ENCODE results near the gene UCK1.

- TF ChIP-seq, protein P1, sequence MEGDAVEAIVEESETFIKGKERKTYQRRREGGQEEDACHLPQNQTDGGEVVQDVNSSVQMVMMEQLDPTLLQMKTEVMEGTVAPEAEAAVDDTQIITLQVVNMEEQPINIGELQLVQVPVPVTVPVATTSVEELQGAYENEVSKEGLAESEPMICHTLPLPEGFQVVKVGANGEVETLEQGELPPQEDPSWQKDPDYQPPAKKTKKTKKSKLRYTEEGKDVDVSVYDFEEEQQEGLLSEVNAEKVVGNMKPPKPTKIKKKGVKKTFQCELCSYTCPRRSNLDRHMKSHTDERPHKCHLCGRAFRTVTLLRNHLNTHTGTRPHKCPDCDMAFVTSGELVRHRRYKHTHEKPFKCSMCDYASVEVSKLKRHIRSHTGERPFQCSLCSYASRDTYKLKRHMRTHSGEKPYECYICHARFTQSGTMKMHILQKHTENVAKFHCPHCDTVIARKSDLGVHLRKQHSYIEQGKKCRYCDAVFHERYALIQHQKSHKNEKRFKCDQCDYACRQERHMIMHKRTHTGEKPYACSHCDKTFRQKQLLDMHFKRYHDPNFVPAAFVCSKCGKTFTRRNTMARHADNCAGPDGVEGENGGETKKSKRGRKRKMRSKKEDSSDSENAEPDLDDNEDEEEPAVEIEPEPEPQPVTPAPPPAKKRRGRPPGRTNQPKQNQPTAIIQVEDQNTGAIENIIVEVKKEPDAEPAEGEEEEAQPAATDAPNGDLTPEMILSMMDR (IDR thresholded peaks at IDR 0.05; ENCODE audit: borderline replicate concordance, extremely low read depth, low read length, poor library complexity, severe bottlenecking), result no peak
- no peak for TF ChIP-seq EZH2 (IDR thresholded peaks at IDR 0.05; ENCODE audit: borderline replicate concordance, low read depth, low read length, severe bottlenecking)
Measured at GRCh38 chr9:131485728-131486422, 45.2 kb downstream of the UCK1 start.
